ENCODE data around the gene P2RY12. TPM values are rescaled to one million over a fixed set of nuclear protein-coding genes. Genes with fewer than 3 reads are reported as not detected.
"Not testable (repeated sequence)": the region's sequence is repeated elsewhere in the genome, so short reads cannot be mapped to it uniquely, and the experiment has no call there.

The P2RY12 gene
- total RNA-seq, 1 donor, result under 0.01 TPM

DNA sequence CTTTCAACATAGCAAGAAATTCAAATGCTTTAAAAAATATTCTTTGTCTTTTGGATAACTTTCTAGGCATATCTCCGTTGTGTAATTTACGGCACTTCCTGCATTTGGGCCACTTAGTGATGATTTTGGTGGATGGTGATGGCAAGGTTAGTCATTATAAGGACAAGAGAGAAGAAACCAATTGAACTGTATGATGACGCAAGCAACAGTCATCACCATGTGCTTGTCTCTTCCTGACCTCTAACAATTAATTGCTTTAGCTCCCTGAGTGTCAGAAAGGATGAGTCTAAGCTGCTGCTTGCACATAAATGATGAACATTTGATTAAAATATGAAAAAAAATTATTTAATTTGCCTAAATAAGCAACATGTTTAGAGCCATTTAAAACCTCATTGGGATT lies 11.3 kb upstream of the P2RY12 start:
- TF ChIP-seq, protein P1, sequence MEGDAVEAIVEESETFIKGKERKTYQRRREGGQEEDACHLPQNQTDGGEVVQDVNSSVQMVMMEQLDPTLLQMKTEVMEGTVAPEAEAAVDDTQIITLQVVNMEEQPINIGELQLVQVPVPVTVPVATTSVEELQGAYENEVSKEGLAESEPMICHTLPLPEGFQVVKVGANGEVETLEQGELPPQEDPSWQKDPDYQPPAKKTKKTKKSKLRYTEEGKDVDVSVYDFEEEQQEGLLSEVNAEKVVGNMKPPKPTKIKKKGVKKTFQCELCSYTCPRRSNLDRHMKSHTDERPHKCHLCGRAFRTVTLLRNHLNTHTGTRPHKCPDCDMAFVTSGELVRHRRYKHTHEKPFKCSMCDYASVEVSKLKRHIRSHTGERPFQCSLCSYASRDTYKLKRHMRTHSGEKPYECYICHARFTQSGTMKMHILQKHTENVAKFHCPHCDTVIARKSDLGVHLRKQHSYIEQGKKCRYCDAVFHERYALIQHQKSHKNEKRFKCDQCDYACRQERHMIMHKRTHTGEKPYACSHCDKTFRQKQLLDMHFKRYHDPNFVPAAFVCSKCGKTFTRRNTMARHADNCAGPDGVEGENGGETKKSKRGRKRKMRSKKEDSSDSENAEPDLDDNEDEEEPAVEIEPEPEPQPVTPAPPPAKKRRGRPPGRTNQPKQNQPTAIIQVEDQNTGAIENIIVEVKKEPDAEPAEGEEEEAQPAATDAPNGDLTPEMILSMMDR (IDR thresholded peaks at IDR 0.05; ENCODE audit: insufficient read depth, low read depth, low read length), result no peak
- DNase-seq (ENCODE audit: low read depth), result peak; percentile 59
- H3K4me3 ChIP-seq (ENCODE audit: low read depth, low read length), result no peak overlapping the region

DNA sequence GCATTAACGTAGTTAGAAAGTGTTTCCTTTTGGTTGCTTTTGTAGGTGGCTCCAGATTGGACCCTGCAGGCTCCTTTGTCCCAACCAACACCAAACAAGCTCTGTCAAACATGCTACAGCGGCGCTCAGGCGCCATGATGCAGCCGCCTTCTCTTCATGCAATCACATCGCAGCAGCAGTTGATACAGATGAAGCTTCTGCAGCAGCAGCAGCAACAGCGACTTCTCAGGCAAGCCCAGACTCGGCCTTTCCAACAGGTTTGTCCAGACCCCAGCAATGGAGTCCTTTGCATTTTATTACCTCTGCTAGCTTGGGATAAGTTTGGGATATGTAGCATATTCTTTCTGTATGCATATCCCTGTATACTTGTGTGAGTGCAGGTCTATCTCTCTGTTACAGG lies 10.1 kb upstream of the P2RY12 start:
- DNase-seq (ENCODE audit: low read depth), result no peak
- TF ChIP-seq, protein P1 (IDR thresholded peaks at IDR 0.05; ENCODE audit: insufficient read depth, low read depth, low read length), result no peak
- no peak overlapping the region for H3K4me3 ChIP-seq (ENCODE audit: low read depth, low read length)

DNA sequence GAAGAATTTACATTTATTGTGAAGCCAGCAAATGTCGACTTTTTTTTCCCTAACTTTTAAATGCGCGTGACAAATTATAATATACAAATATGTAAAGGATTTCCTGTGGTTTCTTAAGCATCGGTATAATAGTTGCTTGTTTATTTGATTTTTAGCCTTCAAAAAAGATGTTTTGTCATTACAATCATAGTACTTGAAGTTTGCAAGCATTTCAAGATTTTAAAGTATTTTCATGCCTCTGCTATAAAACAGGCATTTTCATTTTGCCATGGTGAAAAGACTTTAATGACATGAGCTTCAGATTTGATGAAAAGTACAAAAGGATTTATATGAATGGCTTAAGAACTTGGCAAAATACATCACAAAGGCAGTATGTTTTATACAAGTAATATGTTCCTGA lies 9.4 kb upstream of the P2RY12 start:
- TF ChIP-seq, protein P1 (IDR thresholded peaks at IDR 0.05; ENCODE audit: insufficient read depth, low read depth, low read length), result no peak
- no peak overlapping the region for H3K4me3 ChIP-seq (ENCODE audit: low read depth, low read length)
- peak; percentile 23 for DNase-seq (ENCODE audit: low read depth)

- TF ChIP-seq, protein P1 (IDR thresholded peaks at IDR 0.05; ENCODE audit: insufficient read depth, low read depth, low read length), result no peak
- no peak overlapping the region for H3K4me3 ChIP-seq (ENCODE audit: low read depth, low read length)
- DNase-seq (ENCODE audit: low read depth), result peak; percentile 58
These were observed 8.7 kb upstream of the P2RY12 start for GRCh38 chr3:151393146-151393830.

GRCh38 chr3:151392191-151392590 lies 7.6 kb upstream of the P2RY12 start:
- DNase-seq (ENCODE audit: low read depth); H3K4me3 ChIP-seq (ENCODE audit: low read depth, low read length): not testable (repeated sequence)

DNA sequence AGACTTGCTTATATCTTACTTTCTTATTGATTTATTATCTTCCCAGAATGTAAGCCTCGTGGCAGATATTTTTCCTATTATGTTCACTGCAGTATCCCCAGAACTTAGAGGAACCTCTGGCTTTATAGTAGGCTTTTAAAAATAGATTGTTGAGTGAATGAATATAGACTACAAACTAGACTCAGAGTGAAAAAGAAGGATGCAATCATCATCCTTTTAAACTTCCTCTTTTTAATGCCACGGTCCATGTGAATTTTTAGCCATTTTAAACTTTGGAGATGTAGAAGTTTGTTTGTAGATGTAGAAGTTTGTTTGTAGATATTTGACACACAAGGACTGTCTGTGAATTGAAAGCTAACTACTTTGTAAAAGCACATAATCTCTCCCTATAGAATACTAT lies 7.2 kb upstream of the P2RY12 start:
- TF ChIP-seq, protein P1 (IDR thresholded peaks at IDR 0.05; ENCODE audit: insufficient read depth, low read depth, low read length), result no peak
- H3K4me3 ChIP-seq (ENCODE audit: low read depth, low read length), result no peak overlapping the region
- DNase-seq (ENCODE audit: low read depth), result no peak

- no peak overlapping the region for H3K4me3 ChIP-seq (ENCODE audit: low read depth, low read length)
- TF ChIP-seq, protein P1 (IDR thresholded peaks at IDR 0.05; ENCODE audit: insufficient read depth, low read depth, low read length), result no peak
- no peak for DNase-seq (ENCODE audit: low read depth)
These were observed 3.3 kb upstream of the P2RY12 start for GRCh38 chr3:151387842-151388241.
